SU-DHL-6 (cell line): ENCODE data around the gene ZNF423.
"Not testable (repeated sequence)": the region's sequence is repeated elsewhere in the genome, so short reads cannot be mapped to it uniquely, and the experiment has no call there.

Experiments
- H2AFZ ChIP-seq: fragments of 200-600 bp; sonication (generic); 2 replicates; pipeline ENCODE4 v1.6.1; 2014; ENCODE audit warnings: low read depth, mild to moderate bottlenecking, moderate library complexity, mixed read lengths, antibody characterized with exemption, low read length; ENCODE audit not compliant: severe bottlenecking
- H3F3A ChIP-seq: fragments of 200-600 bp; shearing (Covaris generic); 2 replicates; pipeline ENCODE4 v1.6.0; 2016; ENCODE audit warnings: antibody characterized with exemption, mild to moderate bottlenecking; ENCODE audit not compliant: insufficient read depth
- H3K27ac ChIP-seq: fragments of 200-600 bp; sonication (generic); 2 replicates; pipeline ENCODE4 v1.5.1; 2016; ENCODE audit warnings: low read depth, mild to moderate bottlenecking, low read length, moderate library complexity, mixed read lengths
- H3K27me3 ChIP-seq: fragments of 200-600 bp; sonication (generic), shearing (Covaris generic); 2 replicates; pipeline ENCODE4 v1.6.0; 2014; ENCODE audit warnings: mild to moderate bottlenecking, low read length
- H3K36me3 ChIP-seq: fragments of 200-600 bp; sonication (generic); 2 replicates; pipeline ENCODE4 v1.6.1; 2014; ENCODE audit warnings: mild to moderate bottlenecking, low read length, mixed read lengths
- H3K4me2 ChIP-seq: fragments of 300-600, 200-600 bp; shearing (Covaris generic), sonication (generic); 2 replicates; pipeline ENCODE4 v1.6.0; 2014; ENCODE audit warnings: low read length, low read depth, mild to moderate bottlenecking; ENCODE audit not compliant: poor library complexity, severe bottlenecking
- H3K4me3 ChIP-seq: fragments of 200-600 bp; sonication (generic); 2 replicates; pipeline ENCODE4 v1.5.1; 2014; ENCODE audit warnings: antibody characterized with exemption, low read length, mild to moderate bottlenecking, mixed read lengths; ENCODE audit not compliant: insufficient read depth, poor library complexity, severe bottlenecking
- H3K79me2 ChIP-seq: fragments of 200-600 bp; sonication (generic); 2 replicates; pipeline ENCODE4 v1.6.1; 2014; ENCODE audit warnings: mild to moderate bottlenecking, low read length, moderate library complexity; ENCODE audit not compliant: insufficient read depth
- H3K9ac ChIP-seq: fragments of 200-600 bp; sonication (generic); 2 replicates; pipeline ENCODE4 v1.7.0; 2014; ENCODE audit warnings: mild to moderate bottlenecking, low read length
- H3K9me2 ChIP-seq: fragments of 200-600 bp; sonication (generic); replicated peaks from 2 replicates; pipeline ENCODE4 v1.6.1; 2014; ENCODE audit warnings: low read length; ENCODE audit not compliant: insufficient read depth
- H3K9me3 ChIP-seq: fragments of 200-600 bp; sonication (generic); 2 replicates; pipeline ENCODE4 v1.6.1; 2014; ENCODE audit warnings: low read length, mixed read lengths; ENCODE audit not compliant: insufficient read depth
- H4K20me1 ChIP-seq: fragments of 200-600 bp; sonication (generic); 2 replicates; pipeline ENCODE4 v1.6.1; 2014; ENCODE audit warnings: low read depth, mild to moderate bottlenecking, antibody characterized with exemption, low read length, moderate library complexity, mixed read lengths
- CTCF ChIP-seq: fragments of 200-600 bp; sonication (generic); IDR thresholded peaks from one replicate; pipeline ENCODE4 v1.5.1; 2017; ENCODE audit warnings: antibody characterized with exemption, mild to moderate bottlenecking, low read length, moderate library complexity; ENCODE audit not compliant: insufficient read depth, poor library complexity, severe bottlenecking
- EZH2phosphoT487 ChIP-seq: fragments of 200-600 bp; sonication (generic), shearing (Covaris generic); conservative IDR thresholded peaks from 2 replicates; pipeline ENCODE4 v1.6.1; 2018; ENCODE audit warnings: mild to moderate bottlenecking, antibody characterized with exemption, low read length, moderate library complexity, mixed read lengths

ZNF423 gene

GRCh38 chr16:49510141-49510540 lies 345.8 kb downstream of the ZNF423 start:
- TF ChIP-seq EZH2phosphoT487 (no peak), CTCF (no peak)

GRCh38 chr16:49506058-49507013 lies 349.6 kb downstream of the ZNF423 start:
- not testable (repeated sequence) for H3K4me3 ChIP-seq, H3K9me3 ChIP-seq, H3F3A ChIP-seq, H3K4me2 ChIP-seq, H3K27me3 ChIP-seq, H2AFZ ChIP-seq, H3K9me2 ChIP-seq, H3K27ac ChIP-seq, H4K20me1 ChIP-seq, H3K79me2 ChIP-seq, H3K9ac ChIP-seq, H3K36me3 ChIP-seq

More at GRCh38 chr16:49510141-49510540, 345.8 kb downstream of the ZNF423 start:
- Histone ChIP-seq H4K20me1 (no peaks in the 10 kb centered on the region), H3K27me3 (no peaks in the 10 kb centered on the region), H3K9me3 (no peaks in the 10 kb centered on the region), H3F3A (no peaks in the 10 kb centered on the region), H3K4me3 (no peak overlapping the region), H3K9ac (no peak overlapping the region), H3K79me2 (no peaks in the 10 kb centered on the region), H3K9me2 (no peaks in the 10 kb centered on the region), H3K4me2 (no peak overlapping the region), H3K36me3 (no peaks in the 10 kb centered on the region), H3K27ac (no peak overlapping the region), H2AFZ (no peak overlapping the region)

- Histone ChIP-seq H4K20me1 (no peaks in the 10 kb centered on the region), H3K9me2 (no peaks in the 10 kb centered on the region), H3K27ac (no peak overlapping the region), H3K36me3 (no peaks in the 10 kb centered on the region), H3K4me2 (no peak overlapping the region), H2AFZ (no peak overlapping the region), H3K79me2 (no peaks in the 10 kb centered on the region), H3F3A (no peaks in the 10 kb centered on the region), H3K27me3 (no peaks in the 10 kb centered on the region), H3K9ac (no peak overlapping the region), H3K4me3 (no peak overlapping the region), H3K9me3 (no peaks in the 10 kb centered on the region)
- TF ChIP-seq CTCF (no peak), EZH2phosphoT487 (no peak)
These were observed 350.4 kb downstream of the ZNF423 start for GRCh38 chr16:49505556-49505955.

GRCh38 chr16:49504626-49505025 lies 351.3 kb downstream of the ZNF423 start:
- Histone ChIP-seq H3K9me3 (no peaks in the 10 kb centered on the region), H3K9me2 (no peaks in the 10 kb centered on the region), H2AFZ (no peak overlapping the region), H3K27me3 (no peaks in the 10 kb centered on the region), H3K4me2 (no peak overlapping the region), H4K20me1 (no peaks in the 10 kb centered on the region), H3K27ac (no peak overlapping the region), H3K4me3 (no peak overlapping the region), H3K79me2 (no peaks in the 10 kb centered on the region), H3K9ac (no peak overlapping the region), H3K36me3 (no peaks in the 10 kb centered on the region), H3F3A (no peaks in the 10 kb centered on the region)
- no peak for TF ChIP-seq EZH2phosphoT487
- TF ChIP-seq CTCF, result no peak
